ENCODE data around the gene EME1.

GRCh38 chr17:50356892-50357510 lies 16.0 kb upstream of the EME1 start:
- TF ChIP-seq CTCF (IDR thresholded peaks at IDR 0.05) (no peak), POLR2AphosphoS5 (IDR thresholded peaks at IDR 0.05) (no peak), POLR2A (IDR thresholded peaks at IDR 0.05) (no peak)

Data from prostate gland (tissue), 2 donors.